H1 (cell line): ENCODE measurements around the gene BMERB1. TPM values are rescaled to one million over a fixed set of nuclear protein-coding genes. Genes with fewer than 3 reads are reported as not detected.

Experiments used
- CTCF ChIA-PET: fragments of 300-600 bp; sonication (Branson Sonifier 250); formaldehyde crosslinking; loops from one replicate; lab custom pipeline; 2021; ENCODE audit not compliant: partially characterized antibody; lab: Charles Lee
- POLR2A ChIA-PET: fragments of 300-600 bp; sonication (Branson Sonifier 250); formaldehyde crosslinking; loops from one replicate; lab custom pipeline; 2021; ENCODE audit warnings: inconsistent platforms; ENCODE audit not compliant: partially characterized antibody; lab: Charles Lee
- DNase-seq, 2 experiments: peaks; one replicate each; pipeline versions ENCODE4 v3.0.0 to v3.0.0-alpha.2; 2010 to 2022; ENCODE audit warnings: low spot score in 2 of 2, low read depth in 1 of 2, mixed read lengths in 1 of 2
- FAIRE-seq: peaks from 2 replicates; lab custom pipeline; 2011; peaks lifted over from hg19 to GRCh38; lab: Jason Lieb, UNC
- H2AFZ ChIP-seq: 2 replicates; pipeline ENCODE4 v1.8.1; 2012; ENCODE audit warnings: low read length, inconsistent platforms
- H2AK5ac ChIP-seq: 2 replicates; pipeline ENCODE4 v1.6.1; 2013; ENCODE audit warnings: low read depth, low read length
- H2BK120ac ChIP-seq: replicated peaks from 2 replicates; pipeline ENCODE3; 2013; ENCODE audit warnings: low read depth, low read length, inconsistent platforms
- H2BK12ac ChIP-seq: 2 replicates; pipeline ENCODE4 v1.6.1; 2013; ENCODE audit warnings: low read depth, low read length
- H2BK15ac ChIP-seq: 2 replicates; pipeline ENCODE4 v1.6.1; 2013; ENCODE audit warnings: low read length
- H2BK20ac ChIP-seq: 2 replicates; pipeline ENCODE4 v1.6.1; 2013; ENCODE audit warnings: low read length
- H2BK5ac ChIP-seq: 2 replicates; pipeline ENCODE4 v1.6.1; 2013; ENCODE audit warnings: low read depth, low read length
- H3K14ac ChIP-seq: 2 replicates; pipeline ENCODE4 v1.6.1; 2013; ENCODE audit warnings: inconsistent platforms; ENCODE audit not compliant: insufficient read length
- H3K18ac ChIP-seq: 2 replicates; pipeline ENCODE4 v1.6.1; 2013; ENCODE audit warnings: low read length; ENCODE audit errors: extremely low read depth
- H3K23ac ChIP-seq: 2 replicates; pipeline ENCODE4 v1.6.1; 2013; ENCODE audit warnings: inconsistent platforms; ENCODE audit not compliant: insufficient read length
- H3K23me2 ChIP-seq: 2 replicates; pipeline ENCODE4 v1.6.1; 2013; ENCODE audit warnings: low read depth, low read length
- H3K27ac ChIP-seq: 2 replicates; pipeline ENCODE4 v1.6.1; 2011; ENCODE audit warnings: low read depth, low read length, inconsistent platforms
- H3K27me3 ChIP-seq, 4 experiments: replicated peaks in 1 of 4; 1 replicate in 1 of 4; 2 replicates in 3 of 4; pipeline versions ENCODE4 v1.6.1 to v1.8.1; 2011 to 2013; ENCODE audit warnings: low read length in 3 of 4, mild to moderate bottlenecking in 3 of 4, inconsistent platforms in 2 of 4, mixed read lengths in 2 of 4, moderate library complexity in 1 of 4; ENCODE audit not compliant: control insufficient read depth in 3 of 4, insufficient read depth in 3 of 4; ENCODE audit errors: extremely low read depth in 1 of 4
- H3K36me3 ChIP-seq, 4 experiments: 2 replicates each; pipeline versions ENCODE4 v1.6.1 to v1.8.1; 2011 to 2013; ENCODE audit warnings: mild to moderate bottlenecking in 4 of 4, low read length in 3 of 4, moderate library complexity in 2 of 4, control low read depth in 1 of 4, inconsistent platforms in 1 of 4; ENCODE audit not compliant: insufficient read depth in 4 of 4, control insufficient read depth in 2 of 4
- H3K4ac ChIP-seq: replicated peaks from 2 replicates; pipeline ENCODE3; 2013; ENCODE audit warnings: low read length, low read depth, mixed read lengths, inconsistent platforms; ENCODE audit not compliant: insufficient read length
- H3K4me1 ChIP-seq, 4 experiments: replicated peaks in 1 of 4; 1 replicate in 1 of 4; 2 replicates in 3 of 4; pipeline versions ENCODE4 v1.6.1 to v1.8.1; 2011 to 2013; ENCODE audit warnings: low read length in 3 of 4, inconsistent platforms in 2 of 4, mixed read lengths in 1 of 4; ENCODE audit not compliant: insufficient read depth in 4 of 4, control insufficient read depth in 3 of 4
- H3K4me2 ChIP-seq, 2 experiments: 2 replicates each; pipeline versions ENCODE4 v1.6.1 to v1.8.1; 2011 to 2013; ENCODE audit warnings: low read depth in 2 of 2, low read length in 2 of 2, control low read depth in 1 of 2, inconsistent platforms in 1 of 2, mild to moderate bottlenecking in 1 of 2; ENCODE audit not compliant: insufficient read depth in 1 of 2
- H3K4me3 ChIP-seq, 4 experiments: fragments of 200-600, 300-600 bp in 1 of 4; sonication (generic), shearing (Covaris generic), sonication (Bioruptor Twin) in 1 of 4; 2 replicates each; pipeline versions ENCODE4 v1.5.1 to v1.8.1; 2011 to 2016; ENCODE audit warnings: low read length in 4 of 4, low read depth in 3 of 4, control low read depth in 2 of 4, inconsistent platforms in 2 of 4, mild to moderate bottlenecking in 2 of 4, mixed read lengths in 1 of 4, moderate library complexity in 1 of 4; ENCODE audit not compliant: insufficient read depth in 2 of 4; ENCODE audit errors: extremely low read depth in 1 of 4
- H3K56ac ChIP-seq: replicated peaks from 2 replicates; pipeline ENCODE3; 2013; ENCODE audit warnings: low read depth, mild to moderate bottlenecking, mixed read lengths, low read length, inconsistent platforms; ENCODE audit not compliant: insufficient read length
- H3K79me1 ChIP-seq: 2 replicates; pipeline ENCODE4 v1.6.1; 2013; ENCODE audit warnings: low read depth, low read length, control low read depth
- H3K79me2 ChIP-seq, 2 experiments: 2 replicates each; pipeline versions ENCODE4 v1.6.1 to v1.8.1; 2012 to 2013; ENCODE audit warnings: low read length in 2 of 2, mild to moderate bottlenecking in 2 of 2, inconsistent platforms in 1 of 2; ENCODE audit not compliant: insufficient read depth in 2 of 2, control insufficient read depth in 1 of 2
- H3K9ac ChIP-seq, 4 experiments: replicated peaks in 1 of 4; 1 replicate in 1 of 4; 2 replicates in 3 of 4; pipeline versions ENCODE4 v1.6.1 to v1.8.1; 2011 to 2013; ENCODE audit warnings: low read depth in 3 of 4, low read length in 3 of 4, control low read depth in 2 of 4, mild to moderate bottlenecking in 2 of 4, moderate library complexity in 2 of 4, inconsistent platforms in 1 of 4; ENCODE audit errors: extremely low read depth in 1 of 4
- H3K9me3 ChIP-seq, 2 experiments: 2 replicates each; pipeline versions ENCODE4 v1.6.1 to v1.8.1; 2012 to 2013; ENCODE audit warnings: mild to moderate bottlenecking in 2 of 2, moderate library complexity in 2 of 2, control low read depth in 1 of 2, inconsistent platforms in 1 of 2, low read depth in 1 of 2, low read length in 1 of 2, mixed read lengths in 1 of 2; ENCODE audit not compliant: insufficient read depth in 2 of 2
- H4K20me1 ChIP-seq, 2 experiments: replicated peaks in 1 of 2; 2 replicates each; pipeline versions ENCODE3 to v1.8.1; 2011 to 2013; ENCODE audit warnings: inconsistent platforms in 2 of 2, low read length in 2 of 2, mild to moderate bottlenecking in 1 of 2; ENCODE audit not compliant: insufficient read depth in 2 of 2, control insufficient read depth in 1 of 2
- H4K5ac ChIP-seq: 2 replicates; pipeline ENCODE4 v1.6.1; 2013; ENCODE audit warnings: low read length, low read depth, mixed read lengths, inconsistent platforms; ENCODE audit not compliant: insufficient read length
- H4K8ac ChIP-seq: 2 replicates; pipeline ENCODE4 v1.8.0; 2013; ENCODE audit warnings: mild to moderate bottlenecking, moderate library complexity, low read length, inconsistent platforms; ENCODE audit not compliant: insufficient read depth; ENCODE audit errors: extremely low read depth
- H4K91ac ChIP-seq: replicated peaks from 2 replicates; pipeline ENCODE3; 2013; ENCODE audit warnings: low read length, mixed read lengths, inconsistent platforms; ENCODE audit not compliant: insufficient read length
- ASH2L ChIP-seq: fragments of 200-600, 300-600 bp; sonication (generic); IDR thresholded peaks from one replicate; pipeline ENCODE4 v1.7.1; 2017; ENCODE audit warnings: low read length
- CEBPB ChIP-seq: IDR thresholded peaks from 2 replicates; pipeline ENCODE4 v1.6.1; 2012; ENCODE audit warnings: low read depth, low read length
- CTBP2 ChIP-seq: IDR thresholded peaks from 2 replicates; pipeline ENCODE4 v1.7.0; 2011; ENCODE audit warnings: borderline replicate concordance, mild to moderate bottlenecking, moderate library complexity, mixed read lengths, low read length; ENCODE audit not compliant: insufficient read depth, insufficient read length
- HDAC2 ChIP-seq, 2 experiments: fragments of 300-600 bp in 1 of 2; sonication (generic) in 1 of 2; IDR thresholded peaks; 2 replicates each; pipeline ENCODE4 v1.6.1; 2011 to 2012; ENCODE audit warnings: low read depth in 2 of 2, low read length in 2 of 2, mild to moderate bottlenecking in 2 of 2, moderate library complexity in 2 of 2, borderline replicate concordance in 1 of 2, inconsistent platforms in 1 of 2
- PHF8 ChIP-seq: fragments of 200-600 bp; sonication (generic); conservative IDR thresholded peaks from 2 replicates; pipeline ENCODE4 v1.7.1; 2012; ENCODE audit warnings: low read depth, mild to moderate bottlenecking, inconsistent platforms, low read length, moderate library complexity
- RAD21 ChIP-seq, 2 experiments: IDR thresholded peaks in 1 of 2; conservative IDR thresholded peaks in 1 of 2; 2 replicates each; pipeline ENCODE4 v1.6.1; 2011; ENCODE audit warnings: low read depth in 2 of 2, low read length in 2 of 2, improper control_type of control experiment in 1 of 2, inconsistent platforms in 1 of 2, mild to moderate bottlenecking in 1 of 2, moderate library complexity in 1 of 2
- RFX5 ChIP-seq: IDR thresholded peaks from 2 replicates; pipeline ENCODE4 v1.6.1; 2011; ENCODE audit warnings: low read depth, low read length, improper control_type of control experiment, borderline replicate concordance
- SIN3A ChIP-seq, 2 experiments: IDR thresholded peaks in 1 of 2; conservative IDR thresholded peaks in 1 of 2; 2 replicates each; pipeline ENCODE4 v1.6.1; 2011 to 2012; ENCODE audit warnings: low read length in 2 of 2, improper control_type of control experiment in 1 of 2, low read depth in 1 of 2, mild to moderate bottlenecking in 1 of 2
- TAF1 ChIP-seq: IDR thresholded peaks from 2 replicates; pipeline ENCODE4 v1.6.1; 2011; ENCODE audit warnings: mild to moderate bottlenecking, low read depth, low read length
- TAF7 ChIP-seq: optimal IDR thresholded peaks from 2 replicates; pipeline ENCODE3; 2011; ENCODE audit warnings: low read depth, mild to moderate bottlenecking, inconsistent platforms, low read length, moderate library complexity, borderline replicate concordance
- TCF12 ChIP-seq: IDR thresholded peaks from 2 replicates; pipeline ENCODE4 v1.6.1; 2011; ENCODE audit warnings: low read depth, mild to moderate bottlenecking, low read length
- WGBS, 2 experiments: shearing (Covaris generic) in 1 of 2; methylation state at CpG; one replicate each; pipeline versions ENCODE4 v1.1.6 to v1.1.7; 2013 to 2015; ENCODE audit warnings: low lambda C conversion rate in 2 of 2, mixed read lengths in 2 of 2, inconsistent platforms in 1 of 2, low coverage in 1 of 2, missing lambda C conversion rate in 1 of 2; ENCODE audit not compliant: insufficient replicate concordance in 2 of 2, insufficient coverage in 1 of 2, insufficient read length in 1 of 2; ENCODE audit errors: extremely low coverage in 1 of 2, missing lambda C conversion rate in 1 of 2; 5-methylcytosine and 5-hydroxymethylcytosine counted together
- polyA plus RNA-seq, 7 experiments: library from polyadenylated mRNA; depleted of rRNA in 3 of 7; stranded (reverse) in 5 of 7; unstranded in 2 of 7; fragments of >200 nt in 5 of 7; fragments of 200-250 nt in 2 of 7; gene quantifications; 1 replicate in 5 of 7; 2 replicates in 1 of 7; 4 replicates in 1 of 7; pipeline versions ENCODE4 v1.2.1 to v1.2.3, GENCODE V29; 2011 to 2013; ENCODE audit warnings: missing spikeins in 2 of 7, mixed read lengths in 2 of 7
- total RNA-seq: library from RNA; stranded (reverse); fragmentation: NEBNext Ultra II Directional; extraction: Animal tissue kit (Norgen Biotek cat#: 25700); gene quantifications from 2 replicates; pipeline ENCODE4 v1.2.1, GENCODE V29; 2021
- TF ChIP-seq, protein P1 (sequence below): IDR thresholded peaks from 2 replicates; pipeline ENCODE4 v1.6.1; 2012; ENCODE audit warnings: inconsistent platforms

Gene BMERB1
- total and polyA plus RNA-seq, 2 of the 8 experiments (the other 6 are each of a cell fraction or from before 2014, with no cell fraction given) = 23.5 to 27.1 TPM

DNA sequence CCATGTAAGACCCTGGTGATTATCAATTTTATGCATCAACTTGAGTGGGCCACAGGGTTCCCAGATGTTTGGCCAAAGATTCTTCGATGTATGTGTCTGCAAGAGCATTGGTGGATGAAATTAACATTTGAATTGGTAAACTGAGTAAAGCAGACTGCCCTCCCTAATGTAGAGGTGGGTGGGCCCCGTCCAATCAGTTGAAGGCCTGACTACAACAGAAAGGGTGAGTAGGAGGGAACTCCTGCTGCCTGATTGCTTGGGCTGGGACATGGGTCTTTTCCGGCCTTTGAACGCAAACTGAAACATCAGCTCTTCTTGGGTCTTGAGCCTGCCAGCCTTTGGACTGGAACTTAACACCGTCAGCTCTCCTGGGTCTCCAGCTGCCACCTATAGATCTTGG, 90.6 kb downstream of the BMERB1 start:
- Histone ChIP-seq H4K8ac (no peak overlapping the region), H2AK5ac (no peak overlapping the region), H2BK15ac (no peak overlapping the region), H2AFZ (no peak overlapping the region), H3K56ac (no peak overlapping the region), H3K23ac (no peak overlapping the region), H2BK12ac (no peak overlapping the region), H3K9ac (no peak overlapping the region), H3K4me3 (no peak overlapping the region), H4K20me1 (peaks cover 0 to 1% of the 10 kb centered on the region in 2 experiments), H4K91ac (no peak overlapping the region), H3K4ac (no peak overlapping the region), H3K27me3 (no peaks in the 10 kb centered on the region), H3K4me1 (no peaks in the 10 kb centered on the region; a peak in 1 of 7 replicates), H3K23me2 (no peaks in the 10 kb centered on the region), H3K79me1 (no peaks in the 10 kb centered on the region), H3K9me3 (no peaks in the 10 kb centered on the region), H2BK120ac (no peak overlapping the region), H2BK5ac (no peak overlapping the region), H3K27ac (no peak overlapping the region), H3K14ac (no peak overlapping the region), H2BK20ac (no peak overlapping the region), H4K5ac (no peak overlapping the region), H3K4me2 (no peak overlapping the region), H3K36me3 (no peaks in the 10 kb centered on the region), H3K79me2 (no peaks in the 10 kb centered on the region), H3K18ac (no peak overlapping the region)
- FAIRE-seq (no peak), DNase-seq (no peak)
- CTCF ChIA-PET = interaction anchor here (1.6 to 3.0 kb wide), 2 partner anchors 14 to 26 kb away, joined by 5 to 19 read pairs; no protein-coding TSS in a partner anchor
- POLR2A ChIA-PET = no interaction called here
- 97% methylated on average over 5 of the region's 5 CpGs; no CpG with 5 or more reads in 1 of the 2 experiments for WGBS, 2 experiments
- TF ChIP-seq TCF12 = no peak
- TF ChIP-seq RAD21 (IDR thresholded peaks at IDR 0.05 in 1 of 2, conservative IDR thresholded peaks at IDR 0.05 in 1 of 2; ENCODE audit: low read depth in 2 of 2, low read length in 2 of 2) = no peak
- TF ChIP-seq SIN3A (conservative IDR thresholded peaks at IDR 0.05 in 1 of 2, IDR thresholded peaks at IDR 0.05 in 1 of 2; ENCODE audit: low read depth in 1 of 2, low read length in 2 of 2) = no peak
- no peak for TF ChIP-seq CTBP2
- no peak for TF ChIP-seq PHF8
- no peak for TF ChIP-seq TAF1
- no peak for TF ChIP-seq ASH2L
- no peak for TF ChIP-seq RFX5
- no peak for TF ChIP-seq TAF7
- TF ChIP-seq, protein P1, sequence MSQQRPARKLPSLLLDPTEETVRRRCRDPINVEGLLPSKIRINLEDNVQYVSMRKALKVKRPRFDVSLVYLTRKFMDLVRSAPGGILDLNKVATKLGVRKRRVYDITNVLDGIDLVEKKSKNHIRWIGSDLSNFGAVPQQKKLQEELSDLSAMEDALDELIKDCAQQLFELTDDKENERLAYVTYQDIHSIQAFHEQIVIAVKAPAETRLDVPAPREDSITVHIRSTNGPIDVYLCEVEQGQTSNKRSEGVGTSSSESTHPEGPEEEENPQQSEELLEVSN = no peak
- TF ChIP-seq HDAC2 (IDR thresholded peaks at IDR 0.05; ENCODE audit: borderline replicate concordance in 1 of 2, low read depth in 2 of 2, low read length in 2 of 2) = no peak
- TF ChIP-seq CEBPB = no peak
